ENCODE measurements around the gene RIMS1. TPM values are rescaled to one million over a fixed set of nuclear protein-coding genes. Genes with fewer than 3 reads are reported as not detected.
A peak's percentile ranks its signal among the peaks of the same experiment; 100 is the strongest.

The RIMS1 gene
- total RNA-seq, 4 donors from 2014 or later = 0.17 to 0.89 (median 0.44) TPM

GRCh38 chr6:72216222-72217068 is 330.1 kb downstream of the RIMS1 start:
- intact Hi-C loops (cut with DNase I) = no loop called here
- TF ChIP-seq POLR2A (IDR thresholded peaks at IDR 0.05) = no peak
- no peak for TF ChIP-seq CTCF (IDR thresholded peaks at IDR 0.05)
- H3K4me1 ChIP-seq = no peaks in the 10 kb centered on the region
- H3K27me3 ChIP-seq = no peaks in the 10 kb centered on the region
- no peaks in the 10 kb centered on the region for H3K9me3 ChIP-seq
- no peak overlapping the region for H3K27ac ChIP-seq
- 48 to 50% methylated on average over 4 of the region's 4 CpGs for WGBS, 2 donors
- H3K36me3 ChIP-seq = no peaks in the 10 kb centered on the region
- H3K4me3 ChIP-seq (replicated peaks in 1 of 3) = no peak overlapping the region
- DNase-seq = peak in 1 of 2 donors; percentile 33

GRCh38 chr6:72217626-72218025 is 331.3 kb downstream of the RIMS1 start:
- WGBS, 2 donors = 88 to 92% methylated on average over 2 of the region's 2 CpGs
- intact Hi-C loops (cut with DNase I) = no loop called here

GRCh38 chr6:72218125-72218524 is 331.8 kb downstream of the RIMS1 start:
- Histone ChIP-seq H3K4me3 (replicated peaks in 1 of 3) (no peak overlapping the region), H3K36me3 (no peaks in the 10 kb centered on the region), H3K27me3 (no peaks in the 10 kb centered on the region), H3K27ac (no peak overlapping the region), H3K9me3 (no peaks in the 10 kb centered on the region), H3K4me1 (no peaks in the 10 kb centered on the region)
- 4 to 10% methylated on average over 2 of the region's 2 CpGs for WGBS, 2 donors
- peak; percentile 12 to 42 for DNase-seq
- intact Hi-C loops (cut with DNase I) = no loop called here
- peak in 1 of 6 experiments; percentile 48 for TF ChIP-seq CTCF (IDR thresholded peaks at IDR 0.05)
- no peak for TF ChIP-seq POLR2A (IDR thresholded peaks at IDR 0.05)

More at GRCh38 chr6:72217626-72218025, 331.3 kb downstream of the RIMS1 start:
- H3K9me3 ChIP-seq = no peaks in the 10 kb centered on the region
- H3K27ac ChIP-seq = no peak overlapping the region
- no peaks in the 10 kb centered on the region for H3K36me3 ChIP-seq
- no peak overlapping the region for H3K4me3 ChIP-seq (replicated peaks in 1 of 3)
- TF ChIP-seq CTCF (IDR thresholded peaks at IDR 0.05) (no peak), POLR2A (IDR thresholded peaks at IDR 0.05) (no peak)
- no peaks in the 10 kb centered on the region for H3K27me3 ChIP-seq
- DNase-seq = no peak
- no peaks in the 10 kb centered on the region for H3K4me1 ChIP-seq

GRCh38 chr6:72219536-72219935 is 333.2 kb downstream of the RIMS1 start:
- Histone ChIP-seq H3K27ac (no peak overlapping the region), H3K27me3 (no peaks in the 10 kb centered on the region), H3K4me1 (no peaks in the 10 kb centered on the region), H3K4me3 (replicated peaks in 1 of 3) (no peak overlapping the region), H3K9me3 (no peaks in the 10 kb centered on the region), H3K36me3 (no peaks in the 10 kb centered on the region)
- intact Hi-C loops (cut with DNase I) = no loop called here
- no peak for TF ChIP-seq POLR2A (IDR thresholded peaks at IDR 0.05)
- TF ChIP-seq CTCF (IDR thresholded peaks at IDR 0.05) = no peak
- DNase-seq = no peak

GRCh38 chr6:72238021-72238420 is 351.7 kb downstream of the RIMS1 start:
- no peaks in the 10 kb centered on the region for H3K36me3 ChIP-seq
- 0% methylated on average over 1 of the region's 1 CpG for WGBS, 2 donors
- TF ChIP-seq CTCF (IDR thresholded peaks at IDR 0.05) (no peak), POLR2A (IDR thresholded peaks at IDR 0.05) (no peak)
- intact Hi-C loops (cut with DNase I) = no loop called here
- H3K9me3 ChIP-seq = no peaks in the 10 kb centered on the region
- no peaks in the 10 kb centered on the region for H3K27me3 ChIP-seq
- H3K27ac ChIP-seq = no peak overlapping the region
- H3K4me1 ChIP-seq = no peaks in the 10 kb centered on the region
- DNase-seq = no peak
- H3K4me3 ChIP-seq (replicated peaks in 1 of 3) = no peak overlapping the region
